ENCODE data around the gene SLC12A9.

The SLC12A9 gene

GRCh38 chr7:100888988-100889750 lies 36.7 kb downstream of the SLC12A9 start, which contains the start of gene UFSP1 (continued):
- TF ChIP-seq ZSCAN18 (tag by site-specific recombination; IDR thresholded peaks at IDR 0.05) (no peak), RBAK (tag by site-specific recombination; IDR thresholded peaks at IDR 0.05) (no peak), ZNF335 (tag by site-specific recombination; conservative IDR thresholded peaks at IDR 0.05) (peak; percentile 82), ZNF211 (tag by site-specific recombination; IDR thresholded peaks at IDR 0.05; ENCODE audit: low read depth) (no peak), YY1 (tag by site-specific recombination; IDR thresholded peaks at IDR 0.05) (peak; percentile 66), ZBTB26 (tag by site-specific recombination; optimal IDR thresholded peaks at IDR 0.05) (peak; percentile 93), ZNF571 (tag by site-specific recombination; IDR thresholded peaks at IDR 0.05) (no peak), ZNF302 (tag by site-specific recombination; IDR thresholded peaks at IDR 0.05; ENCODE audit: low read depth) (no peak), ZNF544 (tag by site-specific recombination; IDR thresholded peaks at IDR 0.05) (no peak), ZNF18 (tag by site-specific recombination; IDR thresholded peaks at IDR 0.05) (no peak), ZBTB17 (tag by site-specific recombination; IDR thresholded peaks at IDR 0.05) (peak; percentile 75; the same call in 1 of the 2 replicates), ZNF24 (tag by site-specific recombination; IDR thresholded peaks at IDR 0.05) (peak; percentile 51; the same call in 1 of the 2 replicates), ZNF776 (tag by site-specific recombination; IDR thresholded peaks at IDR 0.05; ENCODE audit: borderline replicate concordance) (no peak), PRDM4 (tag by site-specific recombination; IDR thresholded peaks at IDR 0.05) (no peak; the same call in 1 of the 2 replicates), ZSCAN23 (tag by site-specific recombination; IDR thresholded peaks at IDR 0.05) (peak; percentile 86), SP7 (tag by site-specific recombination; IDR thresholded peaks at IDR 0.05) (peak; percentile 74), ZNF174 (tag by site-specific recombination; IDR thresholded peaks at IDR 0.05) (no peak), ZNF664 (tag by site-specific recombination; IDR thresholded peaks at IDR 0.05) (no peak), SALL2 (tag by site-specific recombination; IDR thresholded peaks at IDR 0.05; ENCODE audit: borderline replicate concordance) (no peak), ZNF645 (tag by site-specific recombination; IDR thresholded peaks at IDR 0.05) (peak; percentile 93), ZBTB48 (tag by site-specific recombination; IDR thresholded peaks at IDR 0.05) (peak; percentile 58; the same call in 1 of the 2 replicates), REPIN1 (tag by site-specific recombination; IDR thresholded peaks at IDR 0.05; ENCODE audit: low read depth) (peak; percentile 65; the same call in 1 of the 2 replicates), YY2 (tag by site-specific recombination; IDR thresholded peaks at IDR 0.05) (no peak; the same call in 1 of the 2 replicates), ZBTB6 (tag by site-specific recombination; IDR thresholded peaks at IDR 0.05) (peak; percentile 59; the same call in 1 of the 2 replicates), MYNN (tag by site-specific recombination; IDR thresholded peaks at IDR 0.05; ENCODE audit: borderline replicate concordance) (peak; percentile 67; the same call in 1 of the 2 replicates), ZNF292 (tag by site-specific recombination; IDR thresholded peaks at IDR 0.05; ENCODE audit: borderline replicate concordance, low read depth) (no peak), ZNF140 (tag by site-specific recombination; IDR thresholded peaks at IDR 0.05) (no peak), ZNF600 (tag by site-specific recombination; IDR thresholded peaks at IDR 0.05) (peak; percentile 68), ZNF146 (tag by site-specific recombination; IDR thresholded peaks at IDR 0.05) (peak; percentile 67; the same call in 1 of the 2 replicates), ZNF391 (tag by site-specific recombination; IDR thresholded peaks at IDR 0.05; ENCODE audit: borderline replicate concordance, low read depth) (peak; percentile 89; the same call in 1 of the 2 replicates), ZXDB (tag by site-specific recombination; IDR thresholded peaks at IDR 0.05) (peak; percentile 73)
